Muscle layer of colon (tissue), 2 donors: ENCODE results near the gene ARL4C.

Source experiments
- H3K27ac ChIP-seq: one replicate; pipeline ENCODE4 v1.7.0; 2013; ENCODE audit warnings: low read depth, mild to moderate bottlenecking, low read length, moderate library complexity
- H3K27me3 ChIP-seq, 2 donors: one replicate each; pipeline ENCODE4 v1.7.0; 2013; ENCODE audit warnings: low read length in 2 of 2, mild to moderate bottlenecking in 2 of 2; ENCODE audit not compliant: insufficient read depth in 2 of 2, control insufficient read depth in 1 of 2
- H3K36me3 ChIP-seq: one replicate; pipeline ENCODE4 v1.7.0; 2013; ENCODE audit warnings: mild to moderate bottlenecking, low read length; ENCODE audit not compliant: insufficient read depth
- H3K4me1 ChIP-seq: one replicate; pipeline ENCODE4 v1.7.0; 2013; ENCODE audit warnings: mild to moderate bottlenecking, low read length; ENCODE audit not compliant: insufficient read depth
- H3K4me3 ChIP-seq, 2 donors: one replicate each; pipeline ENCODE4 v1.7.0; 2013; ENCODE audit warnings: low read length in 2 of 2, low read depth in 1 of 2, mild to moderate bottlenecking in 1 of 2, moderate library complexity in 1 of 2
- H3K9ac ChIP-seq: one replicate; pipeline ENCODE4 v1.7.0; 2013; ENCODE audit warnings: low read length
- H3K9me3 ChIP-seq: one replicate; pipeline ENCODE4 v1.7.0; 2013; ENCODE audit warnings: mild to moderate bottlenecking, low read length
- donor health status: abdominal sarcoma.
- donor health status: Adenocarcinoma of cecum.

The ARL4C gene

GRCh38 chr2:234496055-234496834, 636 bp downstream of the ARL4C start:
- H3K9ac ChIP-seq, result peak overlapping the region; percentile 36
- peak overlapping the region; percentile 24 to 66 for H3K4me3 ChIP-seq
- no peaks in the 10 kb centered on the region for H3K9me3 ChIP-seq
- H3K36me3 ChIP-seq, result no peaks in the 10 kb centered on the region
- H3K27ac ChIP-seq, result peak overlapping the region; percentile 40
- H3K4me1 ChIP-seq, result peaks cover 13% of the 10 kb centered on the region
- peaks cover 0 to 10% of the 10 kb centered on the region in 2 donors for H3K27me3 ChIP-seq

- Histone ChIP-seq H3K4me1 (peaks cover 13% of the 10 kb centered on the region), H3K36me3 (no peaks in the 10 kb centered on the region), H3K27ac (no peak overlapping the region), H3K9me3 (no peaks in the 10 kb centered on the region), H3K27me3 (peaks cover 0 to 10% of the 10 kb centered on the region in 2 donors), H3K4me3 (peak overlapping the region; percentile 24 to 66), H3K9ac (peak overlapping the region; percentile 36)
Observed at GRCh38 chr2:234495251-234496054, 1.4 kb downstream of the ARL4C start.

GRCh38 chr2:234494361-234495250, 2.3 kb downstream of the ARL4C start:
- H3K27me3 ChIP-seq, result peaks cover 0 to 10% of the 10 kb centered on the region in 2 donors
- H3K9ac ChIP-seq, result no peak overlapping the region
- no peaks in the 10 kb centered on the region for H3K36me3 ChIP-seq
- no peaks in the 10 kb centered on the region for H3K9me3 ChIP-seq
- H3K4me1 ChIP-seq, result peaks cover 13% of the 10 kb centered on the region
- no peak overlapping the region for H3K27ac ChIP-seq
- peak overlapping the region; percentile 24 to 66 for H3K4me3 ChIP-seq

- Histone ChIP-seq H3K4me3 (peak overlapping the region in 1 of 2 donors; percentile 32), H3K27me3 (peaks cover 0 to 10% of the 10 kb centered on the region in 2 donors), H3K27ac (no peak overlapping the region), H3K9me3 (no peaks in the 10 kb centered on the region), H3K9ac (no peak overlapping the region), H3K36me3 (no peaks in the 10 kb centered on the region), H3K4me1 (peaks cover 13% of the 10 kb centered on the region)
Observed at GRCh38 chr2:234493796-234494195, 3.1 kb downstream of the ARL4C start.

- no peaks in the 10 kb centered on the region for H3K9me3 ChIP-seq
- peaks cover 13% of the 10 kb centered on the region for H3K4me1 ChIP-seq
- no peaks in the 10 kb centered on the region for H3K36me3 ChIP-seq
- H3K4me3 ChIP-seq, result no peak overlapping the region
- H3K27ac ChIP-seq, result peak overlapping the region; percentile 31
- no peak overlapping the region for H3K9ac ChIP-seq
- peaks cover 0 to 10% of the 10 kb centered on the region in 2 donors for H3K27me3 ChIP-seq
Observed at GRCh38 chr2:234492717-234493485, 4.0 kb downstream of the ARL4C start.

- Histone ChIP-seq H3K27me3 (peaks cover 0 to 10% of the 10 kb centered on the region in 2 donors), H3K9ac (no peak overlapping the region), H3K27ac (no peak overlapping the region), H3K4me3 (no peak overlapping the region), H3K9me3 (no peaks in the 10 kb centered on the region), H3K36me3 (no peaks in the 10 kb centered on the region), H3K4me1 (peaks cover 13% of the 10 kb centered on the region)
Observed at GRCh38 chr2:234491897-234492296, 5.0 kb downstream of the ARL4C start.

GRCh38 chr2:234491281-234491680, 5.6 kb downstream of the ARL4C start:
- no peaks in the 10 kb centered on the region for H3K9me3 ChIP-seq
- H3K27ac ChIP-seq, result no peak overlapping the region
- peaks cover 0 to 10% of the 10 kb centered on the region in 2 donors for H3K27me3 ChIP-seq
- peaks cover 13% of the 10 kb centered on the region for H3K4me1 ChIP-seq
- H3K36me3 ChIP-seq, result no peaks in the 10 kb centered on the region
- H3K4me3 ChIP-seq, result no peak overlapping the region
- no peak overlapping the region for H3K9ac ChIP-seq

GRCh38 chr2:234490271-234491091, 6.4 kb downstream of the ARL4C start:
- Histone ChIP-seq H3K9me3 (no peaks in the 10 kb centered on the region), H3K27ac (no peak overlapping the region), H3K9ac (no peak overlapping the region), H3K27me3 (peaks cover 0 to 6% of the 10 kb centered on the region in 2 donors), H3K4me3 (no peak overlapping the region), H3K36me3 (no peaks in the 10 kb centered on the region), H3K4me1 (peaks cover 5% of the 10 kb centered on the region)

- Histone ChIP-seq H3K4me3 (no peak overlapping the region), H3K27me3 (no peaks in the 10 kb centered on the region), H3K9ac (no peak overlapping the region), H3K36me3 (no peaks in the 10 kb centered on the region), H3K27ac (no peak overlapping the region), H3K4me1 (no peaks in the 10 kb centered on the region), H3K9me3 (no peaks in the 10 kb centered on the region)
Observed at GRCh38 chr2:234488913-234489451, 7.9 kb downstream of the ARL4C start.

GRCh38 chr2:234488486-234488885, 8.4 kb downstream of the ARL4C start:
- Histone ChIP-seq H3K27ac (no peak overlapping the region), H3K27me3 (no peaks in the 10 kb centered on the region), H3K4me3 (no peak overlapping the region), H3K4me1 (no peaks in the 10 kb centered on the region), H3K9me3 (no peaks in the 10 kb centered on the region), H3K36me3 (no peaks in the 10 kb centered on the region), H3K9ac (no peak overlapping the region)
